ENCODE data around the gene FAM120A.

The FAM120A gene

DNA sequence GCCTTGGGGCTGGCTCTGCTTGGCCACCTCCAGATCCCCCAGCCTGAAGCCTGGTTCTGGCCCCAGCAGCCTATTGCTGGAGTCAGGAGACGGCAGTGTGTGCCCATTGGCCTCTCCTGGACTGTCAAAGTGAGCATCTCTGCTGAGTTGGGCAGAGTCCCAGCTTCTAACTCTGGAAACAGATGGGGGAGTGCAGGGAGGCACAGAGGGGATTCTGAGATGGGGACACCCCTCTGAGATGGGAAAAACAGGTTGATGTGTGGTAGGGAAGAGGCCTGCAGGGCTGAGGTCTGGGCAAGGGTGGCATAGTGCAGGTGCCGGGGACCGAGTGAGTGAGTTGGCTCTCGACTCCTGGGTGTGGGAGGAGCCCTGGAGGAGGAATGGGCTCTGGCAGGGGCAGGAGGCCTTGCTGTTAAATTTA, 152.4 kb downstream of the FAM120A start:
- no peaks in the 10 kb centered on the region for H3K27me3 ChIP-seq (ENCODE audit: control insufficient read depth in 1 of 2, insufficient read depth in 2 of 2, low read length in 2 of 2)
- H3K9ac ChIP-seq (ENCODE audit: low read depth in 1 of 2, low read length in 2 of 2), result no peak overlapping the region
- peaks cover 12 to 15% of the 10 kb centered on the region in 2 donors for H3K4me1 ChIP-seq (ENCODE audit: control insufficient read depth in 1 of 2, insufficient read depth in 2 of 2, low read length in 2 of 2)
- H3K27ac ChIP-seq (ENCODE audit: low read depth, low read length), result no peak overlapping the region
- no peak overlapping the region for H3K4me3 ChIP-seq (ENCODE audit: low read depth in 1 of 2, low read length in 2 of 2)
- H3K36me3 ChIP-seq (ENCODE audit: control insufficient read depth in 1 of 2, insufficient read depth in 2 of 2, low read length in 2 of 2), result no peaks in the 10 kb centered on the region
- H3K9me3 ChIP-seq (ENCODE audit: control insufficient read depth in 1 of 2, low read length in 2 of 2), result peaks cover 0 to 3% of the 10 kb centered on the region in 2 donors

DNA sequence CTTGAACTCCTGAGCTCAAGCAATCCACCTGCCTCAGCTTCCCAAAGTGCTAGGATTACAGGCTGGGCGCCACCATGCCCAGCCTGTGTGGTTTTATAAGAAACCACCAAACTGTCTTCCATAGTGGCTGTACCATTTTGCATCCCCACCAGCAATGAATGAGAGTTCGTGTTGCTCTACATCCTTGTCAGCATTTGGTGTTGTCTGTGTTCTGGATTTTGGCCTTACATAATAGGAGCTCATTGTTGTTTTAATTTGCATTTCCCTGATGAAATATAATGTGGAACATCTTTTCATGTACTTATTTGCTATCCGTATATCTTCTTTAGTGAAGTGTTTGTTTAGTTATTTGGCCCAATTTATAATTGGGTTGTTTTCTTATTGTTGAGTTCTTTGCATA, 154.7 kb downstream of the FAM120A start:
- Histone ChIP-seq H3K4me1 (ENCODE audit: control insufficient read depth in 1 of 2, insufficient read depth in 2 of 2, low read length in 2 of 2) (no peaks in the 10 kb centered on the region), H3K27me3 (ENCODE audit: control insufficient read depth in 1 of 2, insufficient read depth in 2 of 2, low read length in 2 of 2) (no peaks in the 10 kb centered on the region), H3K4me3 (ENCODE audit: low read depth in 1 of 2, low read length in 2 of 2) (no peak overlapping the region), H3K9ac (ENCODE audit: low read depth in 1 of 2, low read length in 2 of 2) (no peak overlapping the region), H3K9me3 (ENCODE audit: control insufficient read depth in 1 of 2, low read length in 2 of 2) (peaks cover 10 to 11% of the 10 kb centered on the region in 2 donors), H3K36me3 (ENCODE audit: control insufficient read depth in 1 of 2, insufficient read depth in 2 of 2, low read length in 2 of 2) (no peaks in the 10 kb centered on the region), H3K27ac (ENCODE audit: low read depth, low read length) (no peak overlapping the region)

DNA sequence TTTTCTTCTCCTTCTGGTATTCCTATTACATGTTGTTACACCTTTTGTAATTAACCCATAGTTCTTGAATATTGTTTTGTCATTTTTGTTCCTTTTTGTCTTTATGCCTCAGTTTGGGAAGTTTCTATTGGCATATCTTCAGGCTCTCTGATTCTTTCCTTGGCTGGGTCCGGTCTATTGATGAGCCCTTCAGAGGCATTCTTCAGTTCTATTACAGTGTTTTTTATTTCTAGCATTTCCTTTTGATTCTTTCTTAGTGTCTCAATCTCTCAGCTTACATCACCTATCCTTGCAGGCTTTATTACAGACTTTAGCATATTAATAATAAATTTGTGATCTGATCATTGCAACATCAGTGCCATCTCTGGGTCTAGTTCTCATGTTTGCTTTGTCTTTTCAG, 158.7 kb downstream of the FAM120A start:
- H3K27ac ChIP-seq (ENCODE audit: low read depth, low read length), result no peak overlapping the region
- H3K36me3 ChIP-seq (ENCODE audit: control insufficient read depth in 1 of 2, insufficient read depth in 2 of 2, low read length in 2 of 2), result no peaks in the 10 kb centered on the region
- no peak overlapping the region for H3K4me3 ChIP-seq (ENCODE audit: low read depth in 1 of 2, low read length in 2 of 2)
- peaks cover 10 to 11% of the 10 kb centered on the region in 2 donors for H3K9me3 ChIP-seq (ENCODE audit: control insufficient read depth in 1 of 2, low read length in 2 of 2)
- peaks cover 13 to 15% of the 10 kb centered on the region in 2 donors for H3K4me1 ChIP-seq (ENCODE audit: control insufficient read depth in 1 of 2, insufficient read depth in 2 of 2, low read length in 2 of 2)
- no peak overlapping the region for H3K9ac ChIP-seq (ENCODE audit: low read depth in 1 of 2, low read length in 2 of 2)
- H3K27me3 ChIP-seq (ENCODE audit: control insufficient read depth in 1 of 2, insufficient read depth in 2 of 2, low read length in 2 of 2), result no peaks in the 10 kb centered on the region

DNA sequence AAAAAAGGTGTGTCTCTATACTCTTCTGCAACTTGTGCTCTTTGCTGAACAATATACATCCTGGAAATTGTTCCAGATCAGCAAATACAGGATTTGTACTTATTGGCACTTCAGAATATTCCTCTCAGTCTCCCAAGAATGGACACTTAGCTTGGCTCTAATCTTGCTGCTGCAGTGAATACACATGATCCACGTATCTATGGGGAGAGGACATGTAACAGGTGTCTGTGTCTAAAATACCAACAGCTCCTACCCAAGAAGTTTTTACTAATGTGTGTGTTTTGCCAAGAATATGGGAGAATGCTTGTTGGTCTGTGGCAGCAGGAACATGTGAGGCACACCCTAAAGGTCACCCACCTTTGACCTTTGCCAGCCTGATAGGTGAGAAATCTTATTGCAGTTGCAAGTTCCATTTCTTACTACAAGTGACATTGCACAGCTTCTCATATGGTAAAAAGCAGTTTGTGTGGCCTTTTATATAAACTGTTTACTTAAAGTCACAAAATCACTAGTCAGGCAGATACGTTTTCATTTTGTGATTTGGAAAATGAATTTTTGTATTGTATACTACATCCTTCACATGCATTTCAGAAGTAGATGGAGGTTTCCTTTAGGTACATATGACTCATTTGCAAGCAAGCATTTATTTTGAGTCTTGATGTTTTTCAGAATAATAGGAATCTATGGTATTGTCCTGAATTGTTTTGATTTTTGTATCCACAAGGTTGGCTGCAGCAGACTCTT, 160.7 kb downstream of the FAM120A start:
- H3K9me3 ChIP-seq (ENCODE audit: control insufficient read depth in 1 of 2, low read length in 2 of 2), result peaks cover 7 to 10% of the 10 kb centered on the region in 2 donors
- no peak overlapping the region for H3K9ac ChIP-seq (ENCODE audit: low read depth in 1 of 2, low read length in 2 of 2)
- no peak overlapping the region for H3K27ac ChIP-seq (ENCODE audit: low read depth, low read length)
- H3K27me3 ChIP-seq (ENCODE audit: control insufficient read depth in 1 of 2, insufficient read depth in 2 of 2, low read length in 2 of 2), result no peaks in the 10 kb centered on the region
- H3K36me3 ChIP-seq (ENCODE audit: control insufficient read depth in 1 of 2, insufficient read depth in 2 of 2, low read length in 2 of 2), result no peaks in the 10 kb centered on the region
- H3K4me3 ChIP-seq (ENCODE audit: low read depth in 1 of 2, low read length in 2 of 2), result no peak overlapping the region
- peaks cover 13 to 15% of the 10 kb centered on the region in 2 donors for H3K4me1 ChIP-seq (ENCODE audit: control insufficient read depth in 1 of 2, insufficient read depth in 2 of 2, low read length in 2 of 2)

DNA sequence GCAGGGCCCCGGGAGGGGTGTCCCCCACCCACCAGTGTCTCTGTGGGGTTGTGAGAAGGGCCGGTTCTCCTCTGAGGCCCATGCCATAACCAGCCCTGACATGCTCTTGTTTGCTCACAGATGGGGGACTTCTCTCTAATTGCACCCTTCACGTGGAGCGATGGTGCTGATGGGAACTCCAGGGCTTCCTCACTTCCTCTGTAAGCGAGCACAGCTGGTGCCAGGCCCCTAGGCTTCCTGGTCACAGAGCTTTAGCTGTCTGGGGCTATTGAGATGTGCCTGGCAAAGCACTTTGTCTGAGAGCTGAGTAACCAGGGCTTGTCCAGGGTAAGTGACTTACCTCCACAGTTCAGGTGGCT, 161.3 kb downstream of the FAM120A start:
- H3K27ac ChIP-seq (ENCODE audit: low read depth, low read length), result no peak overlapping the region
- H3K9ac ChIP-seq (ENCODE audit: low read depth in 1 of 2, low read length in 2 of 2), result no peak overlapping the region
- H3K36me3 ChIP-seq (ENCODE audit: control insufficient read depth in 1 of 2, insufficient read depth in 2 of 2, low read length in 2 of 2), result no peaks in the 10 kb centered on the region
- no peaks in the 10 kb centered on the region for H3K27me3 ChIP-seq (ENCODE audit: control insufficient read depth in 1 of 2, insufficient read depth in 2 of 2, low read length in 2 of 2)
- H3K4me1 ChIP-seq (ENCODE audit: control insufficient read depth in 1 of 2, insufficient read depth in 2 of 2, low read length in 2 of 2), result peaks cover 13 to 15% of the 10 kb centered on the region in 2 donors
- H3K9me3 ChIP-seq (ENCODE audit: control insufficient read depth in 1 of 2, low read length in 2 of 2), result peaks cover 7 to 10% of the 10 kb centered on the region in 2 donors
- H3K4me3 ChIP-seq (ENCODE audit: low read depth in 1 of 2, low read length in 2 of 2), result no peak overlapping the region

DNA sequence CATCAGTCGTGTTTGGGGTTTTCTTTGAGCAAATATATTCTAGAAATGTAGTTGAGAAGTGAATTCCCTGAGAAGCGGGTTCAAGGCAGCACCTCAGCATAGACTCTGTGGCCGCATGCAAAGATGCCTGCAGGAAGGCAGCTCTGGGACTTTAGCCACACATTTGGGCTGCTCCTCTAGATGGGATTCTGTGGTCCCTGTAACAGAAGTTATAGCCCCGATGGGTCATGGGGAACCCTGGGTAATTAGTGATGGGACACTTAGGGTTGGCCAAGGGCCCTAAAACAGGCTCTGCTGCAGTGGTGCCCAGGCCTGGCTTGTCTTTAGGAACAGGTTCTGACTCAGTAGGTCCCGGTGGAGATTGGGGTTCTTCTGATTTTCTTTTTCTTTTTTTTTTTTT, 161.7 kb downstream of the FAM120A start:
- Histone ChIP-seq H3K27ac (ENCODE audit: low read depth, low read length) (no peak overlapping the region), H3K4me1 (ENCODE audit: control insufficient read depth in 1 of 2, insufficient read depth in 2 of 2, low read length in 2 of 2) (peaks cover 13 to 15% of the 10 kb centered on the region in 2 donors), H3K27me3 (ENCODE audit: control insufficient read depth in 1 of 2, insufficient read depth in 2 of 2, low read length in 2 of 2) (no peaks in the 10 kb centered on the region), H3K4me3 (ENCODE audit: low read depth in 1 of 2, low read length in 2 of 2) (no peak overlapping the region), H3K9me3 (ENCODE audit: control insufficient read depth in 1 of 2, low read length in 2 of 2) (peaks cover 7 to 10% of the 10 kb centered on the region in 2 donors), H3K36me3 (ENCODE audit: control insufficient read depth in 1 of 2, insufficient read depth in 2 of 2, low read length in 2 of 2) (peaks cover 0 to 1% of the 10 kb centered on the region in 2 donors), H3K9ac (ENCODE audit: low read depth in 1 of 2, low read length in 2 of 2) (no peak overlapping the region)

DNA sequence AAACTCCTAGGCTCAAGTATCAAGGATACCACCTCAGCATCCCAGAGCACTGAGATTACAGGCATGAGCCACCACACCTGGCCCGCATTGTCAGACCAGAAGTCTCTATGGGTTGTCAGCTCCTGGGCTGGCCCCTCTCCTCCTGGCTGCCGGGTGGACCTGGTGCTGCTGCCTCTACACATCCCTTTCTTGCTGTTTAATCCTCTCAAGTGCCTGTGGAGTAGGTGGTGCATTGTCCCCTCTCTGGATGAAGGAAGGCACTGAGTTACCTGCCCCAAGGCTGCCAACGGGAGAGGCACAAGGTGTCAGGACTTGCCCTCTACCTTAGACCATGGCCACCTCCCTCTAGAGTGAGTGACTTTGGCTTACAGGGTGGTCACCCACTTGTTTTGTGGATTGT, 162.3 kb downstream of the FAM120A start:
- Histone ChIP-seq H3K27me3 (ENCODE audit: control insufficient read depth in 1 of 2, insufficient read depth in 2 of 2, low read length in 2 of 2) (no peaks in the 10 kb centered on the region), H3K36me3 (ENCODE audit: control insufficient read depth in 1 of 2, insufficient read depth in 2 of 2, low read length in 2 of 2) (peaks cover 0 to 3% of the 10 kb centered on the region in 2 donors), H3K4me3 (ENCODE audit: low read depth in 1 of 2, low read length in 2 of 2) (no peak overlapping the region), H3K9ac (ENCODE audit: low read depth in 1 of 2, low read length in 2 of 2) (no peak overlapping the region), H3K9me3 (ENCODE audit: control insufficient read depth in 1 of 2, low read length in 2 of 2) (peaks cover 7 to 10% of the 10 kb centered on the region in 2 donors), H3K4me1 (ENCODE audit: control insufficient read depth in 1 of 2, insufficient read depth in 2 of 2, low read length in 2 of 2) (peaks cover 13 to 15% of the 10 kb centered on the region in 2 donors), H3K27ac (ENCODE audit: low read depth, low read length) (no peak overlapping the region)

DNA sequence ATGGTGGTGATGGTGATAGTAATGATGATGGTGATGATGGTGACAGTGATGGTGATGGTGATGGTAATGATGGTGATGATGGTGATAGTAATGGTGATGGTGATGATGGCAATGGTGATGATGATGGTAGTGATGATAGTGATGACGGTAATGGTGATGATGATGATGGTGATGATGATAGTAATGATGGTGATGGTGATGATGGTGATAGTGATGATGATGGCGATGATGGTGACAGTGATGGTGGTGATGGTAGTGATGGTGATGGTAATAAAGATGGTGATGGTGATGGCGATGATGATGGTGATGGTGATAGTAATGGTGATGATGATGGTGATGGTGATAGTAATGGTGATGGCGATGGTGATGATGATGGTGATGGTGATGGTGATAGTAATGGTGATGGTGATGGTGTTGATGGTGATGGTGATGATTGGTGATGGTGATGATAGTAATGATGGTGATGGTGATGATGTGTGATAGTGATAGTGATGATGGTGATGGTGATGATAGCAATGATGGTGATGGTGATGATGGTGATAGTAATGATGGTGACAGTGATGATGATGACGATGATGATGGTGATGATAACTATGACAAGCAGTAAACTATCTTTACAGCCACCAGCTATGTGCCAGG, 163.5 kb downstream of the FAM120A start:
- Histone ChIP-seq H3K27me3 (ENCODE audit: control insufficient read depth in 1 of 2, insufficient read depth in 2 of 2, low read length in 2 of 2) (no peaks in the 10 kb centered on the region), H3K4me3 (ENCODE audit: low read depth in 1 of 2, low read length in 2 of 2) (no peak overlapping the region), H3K4me1 (ENCODE audit: control insufficient read depth in 1 of 2, insufficient read depth in 2 of 2, low read length in 2 of 2) (peaks cover 13 to 15% of the 10 kb centered on the region in 2 donors), H3K36me3 (ENCODE audit: control insufficient read depth in 1 of 2, insufficient read depth in 2 of 2, low read length in 2 of 2) (peaks cover 0 to 3% of the 10 kb centered on the region in 2 donors), H3K9ac (ENCODE audit: low read depth in 1 of 2, low read length in 2 of 2) (no peak overlapping the region), H3K27ac (ENCODE audit: low read depth, low read length) (no peak overlapping the region), H3K9me3 (ENCODE audit: control insufficient read depth in 1 of 2, low read length in 2 of 2) (peaks cover 5 to 9% of the 10 kb centered on the region in 2 donors)

Measured in duodenal mucosa (tissue), 2 donors.